ENCODE results near the gene DAGLA.

DNA sequence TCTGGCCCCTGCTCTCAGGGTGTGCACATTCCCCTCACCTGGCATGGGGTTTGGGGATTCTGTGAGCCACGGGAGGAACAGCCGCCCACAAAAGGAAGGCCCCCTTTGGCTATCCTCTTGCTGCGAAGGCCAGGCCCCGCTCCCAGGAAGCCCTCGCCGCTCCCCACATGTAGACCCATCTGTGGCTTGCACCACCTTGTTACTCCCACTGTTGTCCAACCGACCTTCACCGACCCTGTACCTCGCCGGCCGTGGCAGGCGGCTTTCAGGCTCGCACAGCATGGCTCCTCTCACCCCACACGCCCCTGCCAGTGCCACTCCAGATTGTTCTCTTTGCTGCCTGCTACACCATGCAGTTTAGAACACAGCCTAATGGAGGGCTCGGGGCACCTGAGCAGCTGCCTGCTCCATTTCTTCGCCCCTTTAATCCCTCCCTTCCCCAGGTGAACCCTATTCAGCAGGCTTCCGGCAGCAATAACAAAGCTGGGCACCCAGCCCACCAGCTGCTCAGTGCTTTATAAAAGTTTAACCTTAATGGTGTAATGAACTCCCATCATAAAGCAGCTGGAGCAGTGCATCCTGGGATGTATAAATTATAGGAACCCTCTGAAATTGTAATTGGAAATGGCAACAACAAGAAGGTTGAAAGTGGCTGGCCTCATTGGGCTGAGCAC, 10.7 kb downstream of the DAGLA start:
- TF ChIP-seq, protein P1, sequence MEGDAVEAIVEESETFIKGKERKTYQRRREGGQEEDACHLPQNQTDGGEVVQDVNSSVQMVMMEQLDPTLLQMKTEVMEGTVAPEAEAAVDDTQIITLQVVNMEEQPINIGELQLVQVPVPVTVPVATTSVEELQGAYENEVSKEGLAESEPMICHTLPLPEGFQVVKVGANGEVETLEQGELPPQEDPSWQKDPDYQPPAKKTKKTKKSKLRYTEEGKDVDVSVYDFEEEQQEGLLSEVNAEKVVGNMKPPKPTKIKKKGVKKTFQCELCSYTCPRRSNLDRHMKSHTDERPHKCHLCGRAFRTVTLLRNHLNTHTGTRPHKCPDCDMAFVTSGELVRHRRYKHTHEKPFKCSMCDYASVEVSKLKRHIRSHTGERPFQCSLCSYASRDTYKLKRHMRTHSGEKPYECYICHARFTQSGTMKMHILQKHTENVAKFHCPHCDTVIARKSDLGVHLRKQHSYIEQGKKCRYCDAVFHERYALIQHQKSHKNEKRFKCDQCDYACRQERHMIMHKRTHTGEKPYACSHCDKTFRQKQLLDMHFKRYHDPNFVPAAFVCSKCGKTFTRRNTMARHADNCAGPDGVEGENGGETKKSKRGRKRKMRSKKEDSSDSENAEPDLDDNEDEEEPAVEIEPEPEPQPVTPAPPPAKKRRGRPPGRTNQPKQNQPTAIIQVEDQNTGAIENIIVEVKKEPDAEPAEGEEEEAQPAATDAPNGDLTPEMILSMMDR (IDR thresholded peaks at IDR 0.05), result no peak
- TF ChIP-seq TCF7 (CRISPR knock-in tag; IDR thresholded peaks at IDR 0.05; ENCODE audit: low read depth), result no peak
- TF ChIP-seq, protein P2, sequence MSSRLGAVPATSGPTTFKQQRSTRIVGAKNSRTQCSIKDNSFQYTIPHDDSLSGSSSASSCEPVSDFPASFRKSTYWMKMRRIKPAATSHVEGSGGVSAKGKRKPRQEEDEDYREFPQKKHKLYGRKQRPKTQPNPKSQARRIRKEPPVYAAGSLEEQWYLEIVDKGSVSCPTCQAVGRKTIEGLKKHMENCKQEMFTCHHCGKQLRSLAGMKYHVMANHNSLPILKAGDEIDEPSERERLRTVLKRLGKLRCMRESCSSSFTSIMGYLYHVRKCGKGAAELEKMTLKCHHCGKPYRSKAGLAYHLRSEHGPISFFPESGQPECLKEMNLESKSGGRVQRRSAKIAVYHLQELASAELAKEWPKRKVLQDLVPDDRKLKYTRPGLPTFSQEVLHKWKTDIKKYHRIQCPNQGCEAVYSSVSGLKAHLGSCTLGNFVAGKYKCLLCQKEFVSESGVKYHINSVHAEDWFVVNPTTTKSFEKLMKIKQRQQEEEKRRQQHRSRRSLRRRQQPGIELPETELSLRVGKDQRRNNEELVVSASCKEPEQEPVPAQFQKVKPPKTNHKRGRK (CRISPR knock-in tag; IDR thresholded peaks at IDR 0.05; ENCODE audit: borderline replicate concordance), result no peak
- TF ChIP-seq, protein P3, sequence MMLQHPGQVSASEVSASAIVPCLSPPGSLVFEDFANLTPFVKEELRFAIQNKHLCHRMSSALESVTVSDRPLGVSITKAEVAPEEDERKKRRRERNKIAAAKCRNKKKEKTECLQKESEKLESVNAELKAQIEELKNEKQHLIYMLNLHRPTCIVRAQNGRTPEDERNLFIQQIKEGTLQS (CRISPR knock-in tag; conservative IDR thresholded peaks at IDR 0.05), result no peak
- TF ChIP-seq, protein P4, sequence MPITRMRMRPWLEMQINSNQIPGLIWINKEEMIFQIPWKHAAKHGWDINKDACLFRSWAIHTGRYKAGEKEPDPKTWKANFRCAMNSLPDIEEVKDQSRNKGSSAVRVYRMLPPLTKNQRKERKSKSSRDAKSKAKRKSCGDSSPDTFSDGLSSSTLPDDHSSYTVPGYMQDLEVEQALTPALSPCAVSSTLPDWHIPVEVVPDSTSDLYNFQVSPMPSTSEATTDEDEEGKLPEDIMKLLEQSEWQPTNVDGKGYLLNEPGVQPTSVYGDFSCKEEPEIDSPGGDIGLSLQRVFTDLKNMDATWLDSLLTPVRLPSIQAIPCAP (CRISPR knock-in tag; IDR thresholded peaks at IDR 0.05), result no peak
- TF ChIP-seq, protein P5, sequence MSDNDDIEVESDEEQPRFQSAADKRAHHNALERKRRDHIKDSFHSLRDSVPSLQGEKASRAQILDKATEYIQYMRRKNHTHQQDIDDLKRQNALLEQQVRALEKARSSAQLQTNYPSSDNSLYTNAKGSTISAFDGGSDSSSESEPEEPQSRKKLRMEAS (CRISPR knock-in tag; IDR thresholded peaks at IDR 0.05), result no peak
- no peak for TF ChIP-seq ELF4 (CRISPR knock-in tag; IDR thresholded peaks at IDR 0.05; ENCODE audit: low read depth)
- no peak for TF ChIP-seq ZNF263 (CRISPR knock-in tag; IDR thresholded peaks at IDR 0.05; ENCODE audit: low read depth)

Measured in WTC11 (cell line).